ENCODE results near the gene OR6S1. TPM values are rescaled to one million over a fixed set of nuclear protein-coding genes. Genes with fewer than 3 reads are reported as not detected.

The OR6S1 gene
- total and polyA plus RNA-seq, 2 of the 8 experiments (the other 6 are each of a cell fraction or from before 2014, with no cell fraction given): not detected

DNA sequence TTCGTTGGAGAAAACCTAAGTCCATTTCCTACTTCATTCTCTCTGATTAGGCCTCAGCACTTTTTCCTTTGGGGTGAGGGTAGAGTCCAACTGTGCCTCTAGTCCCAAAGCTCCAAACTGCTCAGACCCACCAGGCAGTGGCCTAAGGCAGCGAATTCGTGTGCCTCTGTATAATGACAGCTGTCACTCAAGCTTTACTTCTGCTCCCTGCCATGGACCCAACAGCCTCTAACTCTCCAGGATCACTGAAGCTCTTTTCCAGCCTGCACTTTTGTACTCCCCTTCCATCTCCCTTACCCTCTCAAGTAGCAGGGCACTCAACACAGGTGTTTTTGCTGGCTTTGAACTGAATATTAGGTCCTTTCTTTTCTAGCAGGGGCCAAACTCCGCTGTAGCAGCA is 14.8 kb upstream of the OR6S1 start (continued):
- TF ChIP-seq NANOG (IDR thresholded peaks at IDR 0.05; ENCODE audit: insufficient read depth, low read depth, low read length, poor library complexity, severe bottlenecking): no peak
